Subcutaneous abdominal adipose tissue (tissue), 5 donors: ENCODE data around the gene HIRIP3.
A peak's percentile ranks its signal among the peaks of the same experiment; 100 is the strongest.

Source experiments
- H3K27ac ChIP-seq: one replicate; pipeline ENCODE4 v1.7.0; 2013; ENCODE audit warnings: low read depth, mild to moderate bottlenecking, inconsistent platforms, low read length, moderate library complexity
- H3K27me3 ChIP-seq, 5 donors: one replicate each; pipeline ENCODE4 v1.7.0; 2013; ENCODE audit warnings: low read length in 5 of 5, inconsistent platforms in 1 of 5; ENCODE audit not compliant: control insufficient read depth in 5 of 5, insufficient read depth in 4 of 5
- H3K36me3 ChIP-seq, 5 donors: one replicate each; pipeline ENCODE4 v1.7.0; 2013; ENCODE audit warnings: low read length in 5 of 5; ENCODE audit not compliant: control insufficient read depth in 5 of 5, insufficient read depth in 5 of 5
- H3K4me1 ChIP-seq, 5 donors: one replicate each; pipeline ENCODE4 v1.7.0; 2013; ENCODE audit warnings: low read length in 5 of 5, mild to moderate bottlenecking in 3 of 5, moderate library complexity in 1 of 5; ENCODE audit not compliant: control insufficient read depth in 5 of 5, insufficient read depth in 5 of 5
- H3K4me3 ChIP-seq, 5 donors: one replicate each; pipeline ENCODE4 v1.7.0; 2013; ENCODE audit warnings: low read length in 5 of 5, low read depth in 1 of 5
- H3K9ac ChIP-seq, 5 donors: one replicate each; pipeline ENCODE4 v1.7.0; 2013; ENCODE audit warnings: low read length in 5 of 5, mild to moderate bottlenecking in 4 of 5, moderate library complexity in 3 of 5
- H3K9me3 ChIP-seq, 5 donors: one replicate each; pipeline ENCODE4 v1.7.0; 2013; ENCODE audit warnings: low read length in 5 of 5; ENCODE audit not compliant: control insufficient read depth in 5 of 5
- donor health status: healthy.
- donor health status: healthy.
- donor health status: healthy.
- donor health status: healthy.
- donor health status: healthy.

The HIRIP3 gene

DNA sequence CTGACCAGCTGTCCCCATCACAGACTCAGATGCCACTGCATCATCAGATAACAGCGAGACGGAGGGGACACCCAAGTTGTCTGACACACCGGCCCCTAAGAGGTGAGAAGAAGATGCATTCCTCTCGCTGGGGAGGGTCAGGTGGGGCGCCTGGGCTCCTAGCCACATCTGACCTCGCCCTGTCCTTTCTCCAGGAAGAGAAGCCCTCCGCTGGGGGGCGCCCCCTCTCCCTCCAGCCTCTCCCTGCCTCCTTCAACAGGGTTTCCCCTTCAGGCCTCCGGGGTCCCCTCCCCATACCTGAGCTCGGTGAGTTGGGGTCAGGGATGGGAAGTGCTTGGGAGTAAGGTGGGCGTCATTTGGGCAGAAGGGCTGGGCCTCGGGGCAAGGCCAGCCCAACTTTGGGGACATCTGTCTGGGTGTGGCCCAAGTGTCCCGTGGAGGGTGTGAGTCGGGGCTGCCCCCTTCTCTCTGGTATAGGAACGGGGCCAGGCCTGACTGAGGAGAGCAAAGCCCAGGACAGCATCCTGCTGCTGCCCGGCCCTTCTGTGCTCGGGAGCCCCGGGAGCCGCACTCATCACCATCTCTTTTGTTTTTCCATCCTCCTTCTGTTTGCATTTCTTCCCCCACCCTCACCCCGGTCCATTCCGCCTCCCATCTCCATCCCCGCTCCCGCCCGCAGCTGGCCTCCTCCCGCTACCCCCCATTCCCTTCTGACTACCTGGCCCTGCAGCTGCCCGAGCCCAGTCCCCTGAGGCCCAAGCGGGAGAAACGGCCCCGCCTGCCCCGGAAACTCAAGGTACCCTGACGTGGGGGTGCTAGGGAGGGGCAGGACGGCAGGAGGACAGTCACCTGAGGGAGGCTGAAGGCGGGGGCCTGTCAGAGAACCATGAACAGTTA, 5.6 kb upstream of the HIRIP3 start:
- Histone ChIP-seq H3K36me3 (peaks cover 0 to 55% (median 33%) of the 10 kb centered on the region in 5 donors), H3K4me1 (peaks cover 5 to 25% (median 14%) of the 10 kb centered on the region in 5 donors), H3K27ac (no peak overlapping the region), H3K9ac (no peak overlapping the region), H3K27me3 (no peaks in the 10 kb centered on the region), H3K4me3 (no peak overlapping the region), H3K9me3 (no peaks in the 10 kb centered on the region)

GRCh38 chr16:29999605-30000004, 4.2 kb upstream of the HIRIP3 start:
- Histone ChIP-seq H3K4me1 (peaks cover 5 to 26% (median 19%) of the 10 kb centered on the region in 5 donors), H3K9me3 (no peaks in the 10 kb centered on the region), H3K9ac (no peak overlapping the region), H3K27ac (no peak overlapping the region), H3K36me3 (peaks cover 0 to 55% (median 33%) of the 10 kb centered on the region in 5 donors), H3K27me3 (no peaks in the 10 kb centered on the region), H3K4me3 (no peak overlapping the region)

GRCh38 chr16:29996766-29997250, 1.4 kb upstream of the HIRIP3 start:
- peak overlapping the region; percentile 73 to 98 (median 93) for H3K9ac ChIP-seq
- H3K4me3 ChIP-seq, result peak overlapping the region; percentile 75 to 96 (median 93)
- H3K27ac ChIP-seq, result peak overlapping the region; percentile 98
- H3K9me3 ChIP-seq, result no peaks in the 10 kb centered on the region
- H3K27me3 ChIP-seq, result no peaks in the 10 kb centered on the region
- H3K4me1 ChIP-seq, result peaks cover 6 to 42% (median 38%) of the 10 kb centered on the region in 5 donors
- peaks cover 0 to 52% (median 34%) of the 10 kb centered on the region in 5 donors for H3K36me3 ChIP-seq

DNA sequence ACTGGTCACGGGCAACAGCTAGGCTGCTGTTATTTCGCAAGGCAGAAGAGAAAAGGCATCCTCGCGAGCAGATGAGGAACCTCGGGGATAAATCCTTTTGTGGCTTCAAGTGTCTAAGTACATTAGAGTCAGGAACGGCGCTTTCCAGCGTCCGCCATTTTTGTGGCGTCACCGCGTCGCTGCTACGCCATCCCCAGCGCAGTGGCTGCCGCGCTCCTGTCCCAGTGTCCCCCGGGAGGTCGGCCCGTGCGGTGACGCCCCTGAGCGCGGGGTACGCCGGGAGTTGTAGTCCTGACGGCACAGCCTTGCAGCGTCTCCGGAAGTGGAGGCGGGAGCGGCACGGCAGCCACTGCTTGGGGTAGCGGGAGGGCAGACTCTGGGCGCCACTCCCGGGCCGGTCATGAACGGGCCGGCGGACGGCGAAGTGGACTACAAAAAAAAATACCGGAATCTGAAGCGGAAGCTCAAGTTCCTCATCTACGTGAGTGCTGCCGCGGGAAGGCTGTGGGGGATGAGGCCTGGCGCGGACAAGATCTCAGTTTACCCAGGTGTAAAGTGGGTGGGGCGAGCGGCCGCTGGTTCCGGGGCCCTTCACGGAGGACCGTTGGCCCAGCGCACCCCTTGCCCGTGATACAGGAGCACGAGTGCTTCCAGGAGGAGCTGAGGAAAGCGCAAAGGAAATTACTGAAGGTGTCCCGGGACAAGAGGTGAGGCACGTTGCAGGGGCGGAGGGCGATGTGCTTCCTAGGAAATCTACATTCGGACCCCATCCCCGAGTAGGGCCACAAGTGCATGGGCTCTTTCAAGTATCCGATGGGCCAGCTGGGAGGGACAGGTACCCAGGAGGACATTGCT, 721 bp upstream of the HIRIP3 start, which contains the start of gene INO80E:
TSS of gene INO80E (plus strand) at position 331 of the 855 bp plus-strand sequence. CDS start at position 401, 70 bp downstream.
- Histone ChIP-seq H3K27me3 (no peaks in the 10 kb centered on the region), H3K36me3 (peaks cover 0 to 54% (median 39%) of the 10 kb centered on the region in 5 donors), H3K9me3 (no peaks in the 10 kb centered on the region), H3K9ac (peak within 1 kb of the TSS; percentile 87 to 98 (median 93)), H3K4me1 (peaks cover 6 to 47% (median 39%) of the 10 kb centered on the region in 5 donors), H3K27ac (peak within 1 kb of the TSS; percentile 98), H3K4me3 (peak within 1 kb of the TSS; percentile 75 to 96 (median 93))

DNA sequence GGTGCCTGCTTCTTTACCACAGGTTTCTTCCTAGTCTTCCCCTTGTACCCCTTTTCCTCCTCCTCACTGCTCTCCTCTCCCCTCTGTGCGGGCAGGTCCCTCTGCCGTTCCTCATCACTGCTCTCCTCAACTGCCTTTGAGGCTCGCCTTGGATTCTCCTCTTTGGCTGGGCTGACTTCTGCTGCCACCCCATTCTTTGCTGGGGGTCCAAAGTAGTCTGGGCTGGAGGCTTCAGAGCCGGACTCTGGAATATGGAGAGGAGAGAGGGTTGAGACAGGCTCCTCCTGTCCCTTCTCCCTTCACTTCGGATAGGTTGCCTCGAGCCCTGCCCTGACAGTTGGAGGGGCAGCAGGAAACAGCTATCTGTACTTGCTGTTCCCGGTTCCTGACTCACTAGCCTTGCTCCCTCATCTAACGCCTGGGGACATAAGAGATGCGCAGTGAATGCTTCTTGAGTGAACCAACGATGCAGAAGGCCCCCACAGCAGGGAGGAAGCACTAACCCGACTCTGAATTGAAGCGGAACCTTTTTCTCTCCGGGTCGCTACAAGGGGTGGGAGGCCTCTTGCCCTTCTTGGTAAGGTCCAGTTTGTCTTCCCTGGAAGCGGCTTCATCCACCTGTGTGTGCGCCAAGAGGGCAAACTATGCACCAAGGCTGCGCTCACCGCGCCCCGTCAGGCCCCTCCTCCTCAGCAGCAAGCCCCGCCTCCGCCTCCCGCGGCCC, 655 bp downstream of the HIRIP3 start:
- Histone ChIP-seq H3K4me1 (peaks cover 6 to 47% (median 39%) of the 10 kb centered on the region in 5 donors), H3K36me3 (peaks cover 0 to 54% (median 47%) of the 10 kb centered on the region in 5 donors), H3K9me3 (no peaks in the 10 kb centered on the region), H3K27me3 (no peaks in the 10 kb centered on the region), H3K4me3 (peak overlapping the region; percentile 75 to 94 (median 93)), H3K9ac (peak overlapping the region in 4 of 5 donors; percentile 91 to 98 (median 94)), H3K27ac (peak overlapping the region; percentile 98)

DNA sequence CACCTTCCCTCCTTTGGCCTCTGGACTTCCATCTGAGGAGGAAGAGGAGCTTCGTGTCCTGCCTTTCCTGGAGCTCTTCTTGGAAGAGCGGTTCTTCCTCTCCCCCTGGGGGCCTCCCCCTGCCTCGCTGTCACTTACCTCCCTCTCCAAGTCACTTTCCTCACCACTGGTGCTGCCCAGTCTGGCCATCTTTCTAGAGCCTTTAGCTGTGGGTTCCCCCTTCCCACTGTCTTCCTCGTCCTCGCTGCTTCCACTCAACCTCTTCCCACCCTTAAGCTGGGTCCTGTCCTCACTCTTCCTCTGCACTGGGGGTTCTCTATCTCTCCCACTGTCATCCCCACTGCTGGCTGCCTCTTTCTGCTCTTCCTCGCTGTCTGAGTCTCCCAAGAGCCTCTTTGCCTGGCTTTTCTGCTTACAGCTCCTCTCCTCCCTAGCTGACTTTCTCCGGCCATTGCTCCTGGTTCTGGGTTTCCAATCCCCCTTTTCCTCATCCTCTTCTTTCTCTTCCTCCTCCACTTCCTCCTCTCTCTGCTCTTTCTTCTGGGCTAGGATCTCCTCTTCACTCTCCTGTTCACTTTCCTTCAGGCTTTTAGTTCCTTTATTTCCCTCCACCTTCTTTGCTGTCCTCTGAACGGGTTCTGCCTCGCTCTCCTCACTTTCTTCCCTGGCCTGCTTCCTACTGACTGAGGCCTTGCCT, 1.4 kb downstream of the HIRIP3 start:
- H3K4me1 ChIP-seq, result peaks cover 6 to 47% (median 39%) of the 10 kb centered on the region in 5 donors
- H3K27me3 ChIP-seq, result no peaks in the 10 kb centered on the region
- H3K9me3 ChIP-seq, result no peaks in the 10 kb centered on the region
- H3K9ac ChIP-seq, result peak overlapping the region in 2 of 5 donors; percentile 29 to 48
- H3K27ac ChIP-seq, result peak overlapping the region; percentile 98
- peak overlapping the region in 3 of 5 donors; percentile 75 to 94 (median 93) for H3K4me3 ChIP-seq
- peaks cover 0 to 54% (median 48%) of the 10 kb centered on the region in 5 donors for H3K36me3 ChIP-seq

GRCh38 chr16:29993191-29993902, 2.1 kb downstream of the HIRIP3 start:
- H3K27ac ChIP-seq, result no peak overlapping the region
- no peaks in the 10 kb centered on the region for H3K27me3 ChIP-seq
- no peaks in the 10 kb centered on the region for H3K9me3 ChIP-seq
- no peak overlapping the region for H3K4me3 ChIP-seq
- H3K4me1 ChIP-seq, result peaks cover 6 to 47% (median 39%) of the 10 kb centered on the region in 5 donors
- H3K36me3 ChIP-seq, result peaks cover 0 to 60% (median 55%) of the 10 kb centered on the region in 5 donors
- peak overlapping the region in 1 of 5 donors; percentile 48 for H3K9ac ChIP-seq

- Histone ChIP-seq H3K36me3 (peaks cover 0 to 64% (median 62%) of the 10 kb centered on the region in 5 donors), H3K4me3 (no peak overlapping the region), H3K9me3 (no peaks in the 10 kb centered on the region), H3K27me3 (no peaks in the 10 kb centered on the region), H3K27ac (peak overlapping the region; percentile 24), H3K9ac (peak overlapping the region in 2 of 5 donors; percentile 4 to 63), H3K4me1 (peaks cover 6 to 47% (median 39%) of the 10 kb centered on the region in 5 donors)
These were observed 3.0 kb downstream of the HIRIP3 start for GRCh38 chr16:29992344-29992967.
